Ascending aorta (tissue), 2 donors: Measurements from ENCODE around the gene EFHD2. TPM values are rescaled to one million over a fixed set of nuclear protein-coding genes. Genes with fewer than 3 reads are reported as not detected.

Experiments used
- DNase-seq, 2 donors: peaks; one replicate each; pipeline ENCODE4 v3.0.0-alpha.2; 2019; ENCODE audit warnings: low spot score in 2 of 2
- H3K27ac ChIP-seq, 2 donors: fragments of 200-600 bp; sonication (generic); one replicate each; pipeline ENCODE4 v1.5.1; 2016 to 2017; ENCODE audit warnings: mild to moderate bottlenecking in 1 of 2
- H3K27me3 ChIP-seq: fragments of 200-600 bp; sonication (generic); one replicate; pipeline ENCODE4 v1.5.1; 2017
- H3K36me3 ChIP-seq, 2 donors: fragments of 200-600 bp; sonication (generic); one replicate each; pipeline ENCODE4 v1.5.1; 2016
- H3K4me1 ChIP-seq, 2 donors: fragments of 200-600 bp; sonication (generic); one replicate each; pipeline ENCODE4 v1.5.1; 2016 to 2017; ENCODE audit warnings: mild to moderate bottlenecking in 1 of 2
- H3K4me3 ChIP-seq, 2 donors: fragments of 200-600 bp; sonication (generic); one replicate each; pipeline ENCODE4 v1.5.1; 2016 to 2017; ENCODE audit warnings: mild to moderate bottlenecking in 1 of 2
- H3K9me3 ChIP-seq, 2 donors: fragments of 200-600 bp; sonication (generic); one replicate each; pipeline ENCODE4 v1.5.1; 2016
- intact Hi-C: fragments of 100-400 bp; cut with DNase I; formaldehyde crosslinking; loops from one replicate; pipeline ENCODE4 v1.15.1; 2023
- total RNA-seq: library from RNA; depleted of rRNA; stranded (reverse); fragments of >200 nt; gene quantifications from one replicate; pipeline ENCODE4 v1.1.0, GENCODE V29; 2016
- TF ChIP-seq, protein P1 (sequence below), 3 experiments: fragments of 200-600 bp in 2 of 3; fragments of 450-650 bp in 1 of 3; sonication (generic) in 2 of 3; IDR thresholded peaks; one replicate each; pipeline ENCODE4 v1.5.1; 2016 to 2019; ENCODE audit warnings: antibody characterized with exemption in 3 of 3, mild to moderate bottlenecking in 1 of 3, moderate library complexity in 1 of 3

The EFHD2 gene
- total RNA-seq, 1 donor from 2014 or later, result 116 TPM

DNA sequence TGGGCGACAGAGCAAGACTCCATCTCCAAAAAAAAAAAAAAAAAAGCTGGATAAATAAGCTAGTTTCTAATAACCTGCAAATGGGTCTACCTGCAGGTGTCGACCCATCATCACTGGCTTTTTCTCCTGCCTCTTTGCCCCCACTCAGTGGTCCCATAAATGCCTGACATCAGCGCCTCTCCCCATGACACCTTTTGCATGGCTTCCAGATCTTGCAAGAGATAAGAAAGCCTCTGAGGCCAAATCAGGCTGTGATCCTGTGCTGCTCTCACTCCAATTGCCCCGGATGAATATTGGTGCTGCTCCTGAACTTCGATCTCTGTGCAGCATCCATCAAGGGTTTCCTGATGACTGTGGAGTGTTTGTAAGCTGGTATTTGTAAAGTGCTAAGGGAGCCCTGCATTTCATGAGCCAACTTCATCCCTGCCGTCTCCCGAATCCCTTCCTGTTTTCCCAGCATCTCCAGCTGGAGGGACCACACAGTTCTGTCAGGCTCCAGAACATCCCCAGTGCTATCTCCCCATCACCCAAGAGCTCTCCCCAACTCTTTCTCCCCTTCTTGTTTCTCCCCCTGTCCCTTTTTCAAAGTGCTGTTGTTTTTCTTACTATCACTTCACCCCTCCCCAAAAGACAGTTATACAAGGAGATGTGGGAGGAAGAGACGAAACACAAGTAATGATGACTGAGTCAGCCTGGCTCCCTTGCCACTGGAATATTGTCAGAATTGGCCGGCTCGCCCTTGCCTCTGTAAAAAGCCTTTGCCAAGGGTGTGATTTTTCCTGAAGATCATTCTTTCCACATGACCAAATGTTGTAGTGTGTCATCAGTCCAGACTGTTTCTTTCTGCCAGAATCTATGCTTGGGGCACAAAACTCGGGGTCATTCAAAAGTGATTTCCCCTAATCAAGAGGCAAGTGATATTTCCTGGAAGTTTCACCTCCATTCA lies 2.8 kb upstream of the EFHD2 start:
- TF ChIP-seq, protein P1, sequence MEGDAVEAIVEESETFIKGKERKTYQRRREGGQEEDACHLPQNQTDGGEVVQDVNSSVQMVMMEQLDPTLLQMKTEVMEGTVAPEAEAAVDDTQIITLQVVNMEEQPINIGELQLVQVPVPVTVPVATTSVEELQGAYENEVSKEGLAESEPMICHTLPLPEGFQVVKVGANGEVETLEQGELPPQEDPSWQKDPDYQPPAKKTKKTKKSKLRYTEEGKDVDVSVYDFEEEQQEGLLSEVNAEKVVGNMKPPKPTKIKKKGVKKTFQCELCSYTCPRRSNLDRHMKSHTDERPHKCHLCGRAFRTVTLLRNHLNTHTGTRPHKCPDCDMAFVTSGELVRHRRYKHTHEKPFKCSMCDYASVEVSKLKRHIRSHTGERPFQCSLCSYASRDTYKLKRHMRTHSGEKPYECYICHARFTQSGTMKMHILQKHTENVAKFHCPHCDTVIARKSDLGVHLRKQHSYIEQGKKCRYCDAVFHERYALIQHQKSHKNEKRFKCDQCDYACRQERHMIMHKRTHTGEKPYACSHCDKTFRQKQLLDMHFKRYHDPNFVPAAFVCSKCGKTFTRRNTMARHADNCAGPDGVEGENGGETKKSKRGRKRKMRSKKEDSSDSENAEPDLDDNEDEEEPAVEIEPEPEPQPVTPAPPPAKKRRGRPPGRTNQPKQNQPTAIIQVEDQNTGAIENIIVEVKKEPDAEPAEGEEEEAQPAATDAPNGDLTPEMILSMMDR (IDR thresholded peaks at IDR 0.05), result no peak
- intact Hi-C loops, result loop anchor here (5.0 to 10.0 kb wide), 2 partner anchors 35 to 252 kb away; partner anchors contain the start of gene TMEM51
- Histone ChIP-seq H3K27me3 (no peaks in the 10 kb centered on the region), H3K4me3 (no peak overlapping the region), H3K9me3 (no peaks in the 10 kb centered on the region), H3K27ac (peak overlapping the region; percentile 64 to 68), H3K36me3 (no peaks in the 10 kb centered on the region), H3K4me1 (peaks cover 10 to 31% of the 10 kb centered on the region in 2 donors)
- DNase-seq, result peak in 1 of 2 donors; percentile 86

DNA sequence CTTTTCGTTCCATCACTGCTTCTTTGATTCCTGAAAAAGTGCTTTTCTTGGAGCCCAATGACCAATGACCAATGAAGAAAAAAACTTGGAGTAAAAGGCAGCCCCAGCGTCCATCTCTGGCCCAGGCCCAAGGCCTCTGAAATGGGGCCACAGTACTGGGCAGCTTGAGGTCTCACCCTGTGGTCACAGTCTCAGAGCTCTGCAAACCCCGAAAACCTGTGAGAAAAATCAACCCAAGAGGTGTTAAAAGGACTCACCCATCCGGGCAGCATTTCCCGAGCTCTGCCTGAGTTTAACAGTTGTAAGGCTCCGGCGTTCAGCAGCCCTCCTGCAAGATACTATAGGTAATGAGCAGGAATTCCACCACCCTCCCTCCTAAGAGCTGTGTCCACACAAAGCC lies 2.1 kb upstream of the EFHD2 start:
- intact Hi-C loops, result loop anchor here (5.0 to 10.0 kb wide), 2 partner anchors 35 to 253 kb away; partner anchors contain the start of gene TMEM51
- Histone ChIP-seq H3K4me1 (peaks cover 10 to 31% of the 10 kb centered on the region in 2 donors), H3K27ac (peak overlapping the region; percentile 64 to 68), H3K27me3 (no peaks in the 10 kb centered on the region), H3K36me3 (no peaks in the 10 kb centered on the region), H3K9me3 (no peaks in the 10 kb centered on the region), H3K4me3 (no peak overlapping the region)
- TF ChIP-seq, protein P1 (IDR thresholded peaks at IDR 0.05), result no peak
- no peak for DNase-seq

DNA sequence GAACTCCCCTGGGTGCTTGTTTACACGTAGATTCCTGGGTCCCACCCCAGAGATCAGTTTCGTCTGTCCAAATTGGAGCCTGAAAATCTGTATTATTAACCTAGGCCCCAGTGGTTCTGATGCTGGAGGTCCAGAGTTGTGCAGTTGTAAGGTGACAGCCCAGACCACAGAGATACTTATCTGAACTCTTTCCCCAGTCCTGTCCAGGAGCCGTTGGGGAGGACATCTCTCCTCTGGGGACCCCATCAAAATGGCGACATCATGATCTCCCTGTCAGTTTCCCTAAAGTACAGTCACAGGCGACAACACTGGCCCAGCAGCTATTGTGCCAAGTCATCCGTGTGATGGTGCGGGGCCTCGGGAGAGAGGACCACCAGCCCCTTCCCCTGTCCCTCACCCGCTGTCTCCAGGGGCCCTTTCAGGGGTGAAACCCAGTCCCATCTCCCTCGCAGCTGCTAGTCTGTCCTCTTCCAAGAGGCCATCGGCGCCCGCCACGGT lies 749 bp upstream of the EFHD2 start:
- intact Hi-C loops, result loop anchor here (5.0 to 10.0 kb wide), 2 partner anchors 37 to 254 kb away; partner anchors contain the start of gene TMEM51
- H3K4me1 ChIP-seq, result peaks cover 10 to 35% of the 10 kb centered on the region in 2 donors
- peak overlapping the region; percentile 23 to 59 for H3K27ac ChIP-seq

DNA sequence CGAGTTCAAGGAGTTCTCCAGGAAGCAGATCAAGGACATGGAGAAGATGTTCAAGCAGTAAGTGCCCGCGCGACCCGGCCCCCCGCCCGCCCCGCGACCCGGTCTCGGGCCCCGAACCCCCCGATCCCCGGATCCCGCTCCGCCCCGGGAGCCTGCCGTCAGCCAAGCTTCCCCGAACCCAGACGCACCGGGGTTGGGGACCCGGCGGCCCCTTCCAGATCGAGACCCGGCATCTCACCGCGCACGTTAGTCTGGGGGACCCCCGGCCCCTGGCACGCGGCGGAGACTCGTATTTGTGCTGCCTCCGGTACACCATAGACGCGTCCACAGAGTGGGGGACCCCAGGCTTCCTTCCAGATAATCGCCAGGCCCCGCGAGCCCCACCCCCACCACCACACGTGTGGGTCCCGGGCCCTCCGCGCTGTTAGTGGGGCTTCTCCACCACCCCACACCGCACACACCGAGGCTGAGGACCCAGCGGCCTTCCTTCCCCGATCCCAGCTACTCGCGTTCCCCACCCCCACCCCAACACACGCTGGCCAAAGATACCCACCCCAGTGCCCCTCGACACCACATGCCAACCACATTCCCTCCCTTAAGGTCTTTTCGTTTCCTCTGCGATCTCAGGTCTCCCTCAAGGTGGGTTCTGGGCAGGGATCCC lies 665 bp downstream of the EFHD2 start:
- no peak for DNase-seq

More for the DNA sequence above, 749 bp upstream of the EFHD2 start:
- no peaks in the 10 kb centered on the region for H3K9me3 ChIP-seq
- H3K27me3 ChIP-seq, result no peaks in the 10 kb centered on the region
- peak overlapping the region; percentile 95 to 96 for H3K4me3 ChIP-seq
- no peaks in the 10 kb centered on the region for H3K36me3 ChIP-seq
- DNase-seq, result no peak
- TF ChIP-seq, protein P1 (IDR thresholded peaks at IDR 0.05), result no peak

DNA sequence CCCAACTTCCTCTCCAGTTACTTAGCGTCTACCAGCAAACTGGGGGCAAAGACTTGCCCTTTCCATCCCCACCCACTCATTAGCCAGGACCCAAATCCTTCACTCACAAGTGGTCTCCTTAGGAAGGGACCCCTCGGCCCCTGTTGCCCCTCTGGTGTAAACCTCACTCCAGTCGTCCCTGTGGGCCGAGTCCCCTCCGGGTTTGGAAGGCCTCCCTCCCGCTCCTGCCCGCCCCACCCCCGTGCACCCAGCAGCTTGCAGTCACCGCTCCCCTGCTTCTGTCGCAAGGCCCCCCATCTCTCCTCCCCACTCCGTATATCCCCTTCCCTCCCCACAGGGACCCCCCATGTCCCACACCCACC lies 1.2 kb downstream of the EFHD2 start:
- TF ChIP-seq, protein P1 (IDR thresholded peaks at IDR 0.05), result no peak
- no peaks in the 10 kb centered on the region for H3K36me3 ChIP-seq
- DNase-seq, result no peak
- intact Hi-C loops, result loop anchor here (2.0 to 5.0 kb wide), 2 partner anchors 74 to 84 kb away; no protein-coding TSS in a partner anchor
- no peaks in the 10 kb centered on the region for H3K27me3 ChIP-seq
- no peak overlapping the region for H3K27ac ChIP-seq
- no peaks in the 10 kb centered on the region for H3K9me3 ChIP-seq
- peaks cover 10 to 38% of the 10 kb centered on the region in 2 donors for H3K4me1 ChIP-seq
- peak overlapping the region; percentile 95 to 96 for H3K4me3 ChIP-seq

More for the DNA sequence above, 665 bp downstream of the EFHD2 start:
- Histone ChIP-seq H3K27ac (peak overlapping the region in 1 of 2 donors; percentile 52), H3K4me1 (peaks cover 10 to 35% of the 10 kb centered on the region in 2 donors), H3K36me3 (no peaks in the 10 kb centered on the region), H3K9me3 (no peaks in the 10 kb centered on the region), H3K4me3 (peak overlapping the region; percentile 95 to 96), H3K27me3 (no peaks in the 10 kb centered on the region)
- TF ChIP-seq, protein P1 (IDR thresholded peaks at IDR 0.05), result no peak
- intact Hi-C loops, result loop anchor here (2.0 to 5.0 kb wide), 2 partner anchors 74 to 83 kb away; no protein-coding TSS in a partner anchor
